Measurements from ENCODE around the gene TFIP11. TPM values are rescaled to one million over a fixed set of nuclear protein-coding genes. Genes with fewer than 3 reads are reported as not detected.
A peak's percentile ranks its signal among the peaks of the same experiment; 100 is the strongest.

The TFIP11 gene
- total RNA-seq, 1 experiment from 2014 or later: 26.9 TPM

- ATAC-seq: no peak
- no peak overlapping the region for H3K27ac Mint-ChIP-seq
- ChIA-PET POLR2A (no interaction called here), CTCF (no interaction called here)
- H3K9me3 Mint-ChIP-seq: no peaks in the 10 kb centered on the region
- no peaks in the 10 kb centered on the region for H3K4me1 Mint-ChIP-seq
- H3K27me3 Mint-ChIP-seq (ENCODE audit: low read depth): no peaks in the 10 kb centered on the region
- peaks cover 55% of the 10 kb centered on the region for H3K36me3 Mint-ChIP-seq
- TF ChIP-seq MYBL2 (CRISPR knock-in tag; IDR thresholded peaks at IDR 0.05): no peak
- TF ChIP-seq CREM (CRISPR knock-in tag; IDR thresholded peaks at IDR 0.05): no peak
- no peak for DNase-seq (ENCODE audit: low spot score)
- H3K4me3 Mint-ChIP-seq: no peak overlapping the region
Measured at GRCh38 chr22:26525946-26526564, 13.8 kb upstream of the TFIP11 start.

GRCh38 chr22:26524870-26525269 lies 12.6 kb upstream of the TFIP11 start:
- H3K27me3 Mint-ChIP-seq (ENCODE audit: low read depth): no peaks in the 10 kb centered on the region
- H3K9me3 Mint-ChIP-seq: no peaks in the 10 kb centered on the region
- no peaks in the 10 kb centered on the region for H3K4me1 Mint-ChIP-seq
- no peak overlapping the region for H3K27ac Mint-ChIP-seq
- CTCF ChIA-PET: no interaction called here
- TF ChIP-seq IRF1 (CRISPR knock-in tag; IDR thresholded peaks at IDR 0.05) (no peak), NFATC4 (CRISPR knock-in tag; IDR thresholded peaks at IDR 0.05) (no peak), CREM (CRISPR knock-in tag; IDR thresholded peaks at IDR 0.05) (no peak), JAZF1 (CRISPR knock-in tag; IDR thresholded peaks at IDR 0.05) (no peak), MYBL2 (CRISPR knock-in tag; IDR thresholded peaks at IDR 0.05) (no peak), ZNF532 (CRISPR knock-in tag; IDR thresholded peaks at IDR 0.05; ENCODE audit: borderline replicate concordance) (no peak), ATF1 (CRISPR knock-in tag; IDR thresholded peaks at IDR 0.05) (no peak), PRRX2 (CRISPR knock-in tag; IDR thresholded peaks at IDR 0.05) (no peak), CREB1 (CRISPR knock-in tag; IDR thresholded peaks at IDR 0.05) (no peak), TEAD4 (CRISPR knock-in tag; IDR thresholded peaks at IDR 0.05) (no peak), ZNF416 (CRISPR knock-in tag; IDR thresholded peaks at IDR 0.05) (no peak), ELF4 (CRISPR knock-in tag; IDR thresholded peaks at IDR 0.05; ENCODE audit: low read depth) (no peak)
- peaks cover 47% of the 10 kb centered on the region for H3K36me3 Mint-ChIP-seq
- H3K4me3 Mint-ChIP-seq: no peak overlapping the region
- no peak for DNase-seq (ENCODE audit: low spot score)
- POLR2A ChIA-PET: no interaction called here
- no peak for ATAC-seq

- no peaks in the 10 kb centered on the region for H3K9me3 Mint-ChIP-seq
- no peaks in the 10 kb centered on the region for H3K27me3 Mint-ChIP-seq (ENCODE audit: low read depth)
- H3K4me1 Mint-ChIP-seq: no peaks in the 10 kb centered on the region
- ChIA-PET POLR2A (interaction anchor here (0.7 kb wide), 1 partner anchor 19 kb away, joined by 3 read pairs; no protein-coding TSS in a partner anchor), CTCF (interaction anchor here (1.0 kb wide), 1 partner anchor 143 kb away, joined by 3 read pairs; no protein-coding TSS in a partner anchor)
- H3K27ac Mint-ChIP-seq: peak overlapping the region; percentile 64; the same call in 1 of the 2 replicates
- ATAC-seq (no peak), DNase-seq (ENCODE audit: low spot score) (no peak)
- H3K36me3 Mint-ChIP-seq: peaks cover 32% of the 10 kb centered on the region
- no peak for TF ChIP-seq PRDM15 (CRISPR knock-in tag; IDR thresholded peaks at IDR 0.05)
- 0 out of 2 replicates have a peak, but pooled peaks have one; percentile 1 for TF ChIP-seq ZNF121 (CRISPR knock-in tag; IDR thresholded peaks at IDR 0.05)
- no peak overlapping the region for H3K4me3 Mint-ChIP-seq
Measured at GRCh38 chr22:26522592-26522991, 10.3 kb upstream of the TFIP11 start.
